Left lung (tissue), 10 donors: ENCODE data around the gene HOXB4. TPM values are rescaled to one million over a fixed set of nuclear protein-coding genes. Genes with fewer than 3 reads are reported as not detected.

Source experiments
- ATAC-seq: fragments of 200-7000 bp; cut with Tn5 transposase; one replicate; pipeline ENCODE4 v1.9.1; 2020; ENCODE audit warnings: moderate library complexity
- DNase-seq, 4 donors: peaks; one replicate each; pipeline ENCODE4 v3.0.0-alpha.2; 2013 to 2020
- H3K27ac ChIP-seq, 2 donors: fragments of 200-600 bp; sonication (generic) in 1 of 2; one replicate each; pipeline versions ENCODE4 v1.5.0 to v1.8.0; 2020 to 2021
- H3K27me3 ChIP-seq, 2 donors: fragments of 200-600 bp; sonication (generic) in 1 of 2; one replicate each; pipeline versions ENCODE4 v1.5.0 to v1.8.0; 2020 to 2021
- H3K36me3 ChIP-seq, 2 donors: fragments of 200-600 bp; sonication (generic) in 1 of 2; one replicate each; pipeline versions ENCODE4 v1.5.0 to v1.8.0; 2020 to 2021
- H3K4me1 ChIP-seq, 2 donors: fragments of 200-600 bp; one replicate each; pipeline ENCODE4 v1.8.0; 2021
- H3K4me3 ChIP-seq, 2 donors: fragments of 200-600 bp; sonication (generic) in 1 of 2; one replicate each; pipeline versions ENCODE4 v1.5.0 to v1.8.0; 2020 to 2021; ENCODE audit warnings: mild to moderate bottlenecking in 1 of 2
- H3K9me3 ChIP-seq, 2 donors: fragments of 200-600 bp; sonication (generic) in 1 of 2; one replicate each; pipeline versions ENCODE4 v1.5.0 to v1.8.0; 2020 to 2021
- intact Hi-C, 2 donors: fragments of 100-400 bp; cut with DNase I; formaldehyde crosslinking; loops; one replicate each; pipeline versions ENCODE4 v1.11.2 to v1.14.2; 2022
- polyA plus RNA-seq, 6 donors: library from polyadenylated mRNA; unstranded; fragments of 120-200 nt; gene quantifications; one replicate each; pipeline ENCODE4 v1.2.1, GENCODE V29; 2013; ENCODE audit not compliant: insufficient read length in 6 of 6
- total RNA-seq, 2 donors: library from RNA; stranded (reverse); fragmentation: NEBNext Ultra II Directional; extraction: Animal tissue kit (Norgen Biotek cat#: 25700); gene quantifications; one replicate each; pipeline ENCODE4 v1.2.1, GENCODE V29; 2021
- TF ChIP-seq, protein P1 (sequence below), 2 donors: fragments of 200-600 bp; sonication (generic) in 1 of 2; IDR thresholded peaks; one replicate each; pipeline versions ENCODE4 v1.5.0 to v1.8.0; 2021; ENCODE audit warnings: antibody characterized with exemption in 2 of 2
- donor health status: DM: no; HTN: yes; CAD: no.
- donor health status: DM: no; HTN: no; CAD: no.

HOXB4 gene
- total and polyA plus RNA-seq, 8 donors, result 4.5 to 19.0 (median 12.8) TPM

DNA sequence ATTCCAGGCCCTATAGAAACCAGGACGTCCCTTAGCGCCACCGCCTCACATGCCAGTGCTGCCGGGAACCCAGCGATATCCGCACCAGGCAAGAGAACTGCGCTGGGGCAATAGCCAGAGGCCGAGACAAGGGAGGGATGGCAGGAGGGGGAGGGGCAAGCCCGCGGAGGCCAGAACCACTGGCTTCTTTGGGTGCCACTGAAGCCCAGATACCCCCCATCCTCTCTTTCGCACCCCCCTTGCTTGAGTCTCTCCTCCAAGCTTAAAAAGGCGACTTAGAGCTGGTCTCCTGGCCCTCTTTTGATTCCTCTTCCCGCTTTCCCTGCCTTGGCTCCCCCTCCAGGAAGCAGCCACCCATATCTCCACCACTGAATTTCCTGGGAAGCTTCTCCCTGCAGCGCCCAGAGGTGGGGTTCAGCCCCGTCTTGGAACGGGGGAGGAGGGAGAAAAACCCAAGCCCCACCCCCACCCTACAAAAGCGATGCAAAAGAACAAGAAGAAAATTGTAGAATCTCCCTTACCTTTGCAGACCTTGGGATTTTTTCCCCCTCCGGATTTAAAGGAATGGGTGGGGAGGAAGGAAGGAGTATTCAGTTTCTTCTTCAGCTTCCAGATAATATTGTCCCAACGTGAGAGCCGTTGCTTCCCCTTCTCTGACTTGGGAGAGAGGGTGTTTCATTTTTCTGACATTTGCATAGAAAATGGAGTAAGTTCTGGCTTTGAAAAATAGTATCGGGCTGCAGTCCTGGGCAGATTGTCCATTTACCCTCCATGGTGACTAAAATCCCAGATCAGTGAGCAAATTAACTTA, 26.0 kb upstream of the HOXB4 start:
- Histone ChIP-seq H3K9me3 (no peaks in the 10 kb centered on the region), H3K36me3 (no peaks in the 10 kb centered on the region), H3K27ac (peak overlapping the region in 1 of 2 donors; percentile 7), H3K27me3 (peaks cover 83 to 99% of the 10 kb centered on the region in 2 donors), H3K4me3 (peak overlapping the region in 1 of 2 donors; percentile 17), H3K4me1 (peaks cover 3 to 11% of the 10 kb centered on the region in 2 donors)
- intact Hi-C loops, result no loop called here
- DNase-seq (no peak), ATAC-seq (no peak)
- TF ChIP-seq, protein P1, sequence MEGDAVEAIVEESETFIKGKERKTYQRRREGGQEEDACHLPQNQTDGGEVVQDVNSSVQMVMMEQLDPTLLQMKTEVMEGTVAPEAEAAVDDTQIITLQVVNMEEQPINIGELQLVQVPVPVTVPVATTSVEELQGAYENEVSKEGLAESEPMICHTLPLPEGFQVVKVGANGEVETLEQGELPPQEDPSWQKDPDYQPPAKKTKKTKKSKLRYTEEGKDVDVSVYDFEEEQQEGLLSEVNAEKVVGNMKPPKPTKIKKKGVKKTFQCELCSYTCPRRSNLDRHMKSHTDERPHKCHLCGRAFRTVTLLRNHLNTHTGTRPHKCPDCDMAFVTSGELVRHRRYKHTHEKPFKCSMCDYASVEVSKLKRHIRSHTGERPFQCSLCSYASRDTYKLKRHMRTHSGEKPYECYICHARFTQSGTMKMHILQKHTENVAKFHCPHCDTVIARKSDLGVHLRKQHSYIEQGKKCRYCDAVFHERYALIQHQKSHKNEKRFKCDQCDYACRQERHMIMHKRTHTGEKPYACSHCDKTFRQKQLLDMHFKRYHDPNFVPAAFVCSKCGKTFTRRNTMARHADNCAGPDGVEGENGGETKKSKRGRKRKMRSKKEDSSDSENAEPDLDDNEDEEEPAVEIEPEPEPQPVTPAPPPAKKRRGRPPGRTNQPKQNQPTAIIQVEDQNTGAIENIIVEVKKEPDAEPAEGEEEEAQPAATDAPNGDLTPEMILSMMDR (IDR thresholded peaks at IDR 0.05), result no peak

DNA sequence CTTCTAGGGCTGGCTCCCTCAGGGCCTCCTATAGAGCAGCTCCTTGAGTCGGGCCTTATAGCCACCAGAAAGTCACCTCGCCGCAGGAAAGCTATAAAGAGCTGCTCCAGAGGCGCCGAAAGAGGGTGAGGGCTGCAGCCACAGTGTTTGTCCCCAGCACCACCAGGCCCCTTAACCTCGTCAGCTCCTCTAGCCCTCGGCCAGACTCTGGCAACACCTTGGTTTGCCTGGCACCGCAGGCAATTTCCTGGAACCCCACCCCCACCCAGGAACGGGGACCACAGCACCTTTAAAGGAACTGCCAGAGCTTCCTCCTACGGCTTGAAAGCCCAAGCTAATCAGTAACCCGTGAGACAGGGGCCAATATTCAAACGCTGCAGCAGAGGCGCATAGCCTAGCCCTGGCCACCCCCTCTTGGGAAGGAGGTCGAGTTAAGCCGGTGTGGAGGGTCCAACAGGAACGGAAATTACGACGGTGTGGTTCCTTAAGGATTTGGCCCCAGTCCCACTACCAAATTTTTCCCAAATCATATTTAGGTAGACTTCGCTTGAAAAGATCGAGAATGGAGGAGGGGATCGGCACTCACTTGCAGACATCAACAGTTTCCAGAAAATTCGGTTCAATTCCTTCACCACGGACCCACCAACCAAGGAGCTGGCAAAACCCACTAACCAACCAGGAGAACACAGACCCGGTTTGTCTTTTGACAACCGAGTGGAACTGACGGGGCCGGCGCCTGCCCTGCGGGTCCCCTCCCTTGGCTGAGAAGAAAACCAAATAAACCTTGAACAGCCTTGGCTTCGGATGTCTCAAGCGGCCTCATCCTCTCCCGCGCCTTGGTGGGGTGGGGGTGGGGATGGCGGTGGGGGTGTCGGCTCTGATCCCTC, 23.6 kb upstream of the HOXB4 start:
- H3K27me3 ChIP-seq, result peaks cover 79 to 99% of the 10 kb centered on the region in 2 donors
- no peak for ATAC-seq

DNA sequence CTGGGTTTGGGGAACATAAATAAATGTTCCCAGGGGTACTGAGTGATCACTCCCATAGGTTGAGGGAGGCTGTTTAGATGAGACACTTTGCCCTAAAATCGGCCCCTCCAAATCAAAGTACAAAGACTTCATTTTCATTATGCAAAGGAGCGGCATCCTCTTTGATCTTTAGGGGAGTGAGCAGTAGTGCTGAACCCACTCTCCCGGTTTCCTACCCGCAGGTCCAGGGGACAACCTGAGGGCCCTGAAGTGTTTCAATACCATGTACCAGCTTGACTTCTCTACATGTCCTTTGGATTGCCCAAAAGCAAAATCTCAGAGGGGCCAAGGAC, 23.0 kb upstream of the HOXB4 start:
- Histone ChIP-seq H3K36me3 (no peaks in the 10 kb centered on the region), H3K27me3 (peaks cover 75 to 99% of the 10 kb centered on the region in 2 donors), H3K9me3 (no peaks in the 10 kb centered on the region), H3K4me3 (no peak overlapping the region), H3K27ac (no peak overlapping the region), H3K4me1 (peaks cover 7 to 27% of the 10 kb centered on the region in 2 donors)
- DNase-seq, result no peak
- intact Hi-C loops, result no loop called here
- no peak for ATAC-seq
- TF ChIP-seq, protein P1 (IDR thresholded peaks at IDR 0.05), result no peak

More for the DNA sequence above, 23.6 kb upstream of the HOXB4 start:
- Histone ChIP-seq H3K36me3 (no peaks in the 10 kb centered on the region), H3K4me3 (no peak overlapping the region), H3K4me1 (peaks cover 3 to 27% of the 10 kb centered on the region in 2 donors), H3K27ac (no peak overlapping the region), H3K9me3 (no peaks in the 10 kb centered on the region)
- intact Hi-C loops, result no loop called here
- TF ChIP-seq, protein P1 (IDR thresholded peaks at IDR 0.05), result no peak
- no peak for DNase-seq

DNA sequence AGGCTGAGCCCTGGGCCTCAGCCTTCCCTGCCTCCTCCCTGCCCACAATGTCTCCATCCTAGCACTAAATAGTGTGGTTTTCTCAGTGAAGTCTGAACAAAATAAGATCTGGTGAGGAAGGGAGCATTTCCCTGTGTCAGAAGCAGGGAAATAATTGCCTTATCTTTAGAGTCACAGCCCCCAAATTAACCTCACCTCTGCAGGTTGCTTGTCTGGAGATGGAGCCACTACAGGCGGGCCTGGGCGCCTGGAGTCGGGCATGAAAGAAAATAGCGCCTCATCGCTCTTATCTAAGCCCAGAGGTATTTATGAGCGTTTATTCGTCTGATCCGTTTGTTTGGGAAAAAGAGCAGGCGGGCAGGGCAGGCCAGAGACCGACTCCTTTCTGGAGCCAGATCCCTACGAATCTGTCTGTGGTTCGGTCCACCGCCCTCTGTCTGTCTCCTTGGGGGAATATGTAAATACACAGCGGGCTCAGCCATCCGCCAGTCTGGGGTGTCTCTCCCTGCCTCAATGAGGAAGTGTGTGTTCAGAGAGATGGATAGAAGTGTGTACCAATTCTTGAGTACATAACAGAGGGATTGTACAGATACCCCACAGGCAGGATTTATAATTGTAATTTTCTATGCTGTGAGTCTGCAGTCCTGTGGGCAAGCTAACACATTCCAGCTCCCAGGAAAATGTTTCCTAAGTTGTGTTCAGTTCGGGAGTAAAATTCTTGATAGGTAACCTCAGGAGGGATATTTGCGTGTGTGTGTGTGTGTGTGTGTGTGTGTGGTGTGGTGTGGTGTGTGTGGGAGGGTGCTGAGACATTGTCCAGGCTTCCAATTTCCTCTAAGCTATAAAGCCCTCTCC, 22.3 kb upstream of the HOXB4 start:
- TF ChIP-seq, protein P1 (IDR thresholded peaks at IDR 0.05), result no peak
- DNase-seq, result no peak
- H3K36me3 ChIP-seq, result no peaks in the 10 kb centered on the region
- H3K9me3 ChIP-seq, result no peaks in the 10 kb centered on the region
- no peak overlapping the region for H3K4me3 ChIP-seq
- H3K27ac ChIP-seq, result no peak overlapping the region
- no peak for ATAC-seq
- H3K27me3 ChIP-seq, result peaks cover 73 to 99% of the 10 kb centered on the region in 2 donors
- intact Hi-C loops, result no loop called here
- H3K4me1 ChIP-seq, result peaks cover 11 to 27% of the 10 kb centered on the region in 2 donors
